DND-41 (cell line): ENCODE data around the gene HSBP1.

Experiments used
- ATAC-seq: fragments of 200-7000 bp; cut with Tn5 transposase; 3 replicates; pipeline ENCODE4 v1.9.1; 2021; ENCODE audit warnings: low read depth; ENCODE audit not compliant: insufficient read depth
- DNase-seq: peaks from one replicate; pipeline ENCODE4 v3.0.0-alpha.2; 2020
- H2AFZ ChIP-seq: 2 replicates; pipeline ENCODE4 v1.6.0; 2012; ENCODE audit warnings: low read depth, low read length
- H3K27ac ChIP-seq: 2 replicates; pipeline ENCODE4 v1.5.1; 2012; ENCODE audit warnings: low read length, inconsistent platforms
- H3K27me3 ChIP-seq: fragments of 200-600 bp; sonication (generic); 2 replicates; pipeline ENCODE4 v1.6.0; 2012; ENCODE audit warnings: low read length, mild to moderate bottlenecking, inconsistent platforms; ENCODE audit not compliant: insufficient read depth, poor library complexity
- H3K36me3 ChIP-seq: 2 replicates; pipeline ENCODE4 v1.5.1; 2012; ENCODE audit warnings: low read length, inconsistent platforms; ENCODE audit not compliant: insufficient read depth
- H3K4me1 ChIP-seq: 2 replicates; pipeline ENCODE4 v1.5.1; 2012; ENCODE audit warnings: mild to moderate bottlenecking, low read length; ENCODE audit not compliant: insufficient read depth
- H3K4me2 ChIP-seq: 2 replicates; pipeline ENCODE4 v1.6.0; 2012; ENCODE audit warnings: mild to moderate bottlenecking, moderate library complexity, low read length, inconsistent platforms; ENCODE audit not compliant: insufficient read depth
- H3K4me3 ChIP-seq, 2 experiments: fragments of 200-600 bp in 1 of 2; shearing (Covaris generic) in 1 of 2; 2 replicates each; pipeline ENCODE4 v1.5.1; 2012 to 2016; ENCODE audit warnings: inconsistent platforms in 2 of 2, low read length in 2 of 2, mild to moderate bottlenecking in 2 of 2, low read depth in 1 of 2, moderate library complexity in 1 of 2
- H3K79me2 ChIP-seq: 2 replicates; pipeline ENCODE4 v1.6.0; 2012; ENCODE audit warnings: low read length, inconsistent platforms; ENCODE audit not compliant: insufficient read depth
- H3K9ac ChIP-seq: 2 replicates; pipeline ENCODE4 v1.6.0; 2012; ENCODE audit warnings: low read depth, mild to moderate bottlenecking, inconsistent platforms, low read length, moderate library complexity
- H3K9me3 ChIP-seq: 2 replicates; pipeline ENCODE4 v1.5.1; 2012; ENCODE audit warnings: low read length, moderate library complexity, mild to moderate bottlenecking, inconsistent platforms; ENCODE audit not compliant: insufficient read depth, severe bottlenecking
- H4K20me1 ChIP-seq: 2 replicates; pipeline ENCODE4 v1.6.0; 2012; ENCODE audit warnings: low read length; ENCODE audit not compliant: insufficient read depth
- EZH2 ChIP-seq: IDR thresholded peaks from 3 replicates; pipeline ENCODE4 v1.6.1; 2012; ENCODE audit warnings: borderline replicate concordance, low read depth, mild to moderate bottlenecking, moderate library complexity, low read length, inconsistent platforms; ENCODE audit not compliant: severe bottlenecking
- TF ChIP-seq, protein P1 (sequence below): IDR thresholded peaks from 2 replicates; pipeline ENCODE4 v1.5.1; 2012; ENCODE audit warnings: borderline replicate concordance, low read length, moderate library complexity, mild to moderate bottlenecking; ENCODE audit not compliant: poor library complexity, severe bottlenecking; ENCODE audit errors: extremely low read depth

The HSBP1 gene

DNA sequence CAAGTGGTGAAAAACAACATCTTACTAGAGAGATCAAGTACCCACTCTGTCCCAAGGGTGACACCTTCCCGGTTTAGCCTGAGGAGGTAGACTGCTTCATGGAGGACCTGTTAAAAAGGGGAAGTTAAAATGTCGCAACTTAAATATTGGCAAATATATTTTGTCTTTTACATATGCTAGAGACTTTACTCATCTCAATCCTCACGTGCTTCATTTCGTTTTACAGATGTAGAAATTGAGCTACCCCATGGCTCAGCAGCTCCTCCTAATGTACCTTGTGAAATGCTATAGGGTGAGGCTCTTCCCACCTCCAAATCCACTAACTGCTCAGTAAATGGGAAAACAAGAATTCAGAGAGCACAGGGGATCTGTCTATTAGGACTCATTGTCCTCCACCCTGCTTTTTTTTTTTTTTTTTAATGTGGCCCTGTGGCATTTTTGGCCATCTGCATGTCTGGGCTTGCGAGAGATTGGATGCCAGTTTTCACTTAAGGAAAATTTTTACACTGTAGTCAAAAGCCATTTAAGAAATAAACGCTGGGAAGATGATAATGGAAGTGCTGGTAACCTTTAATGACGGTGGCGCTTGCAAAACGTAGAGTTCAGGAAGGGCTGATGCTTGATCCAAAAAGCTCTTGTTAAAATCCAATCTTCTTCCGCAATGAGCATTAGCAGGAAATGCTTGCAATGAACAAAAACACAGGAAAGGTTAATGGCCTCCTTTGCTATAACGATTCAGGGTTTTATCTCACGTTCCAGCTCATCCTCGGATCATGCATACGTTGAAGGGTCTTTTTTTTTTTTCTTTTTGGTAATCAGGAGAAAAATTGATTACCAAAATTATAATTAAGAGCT is 39.8 kb downstream of the HSBP1 start:
- TF ChIP-seq, protein P1, sequence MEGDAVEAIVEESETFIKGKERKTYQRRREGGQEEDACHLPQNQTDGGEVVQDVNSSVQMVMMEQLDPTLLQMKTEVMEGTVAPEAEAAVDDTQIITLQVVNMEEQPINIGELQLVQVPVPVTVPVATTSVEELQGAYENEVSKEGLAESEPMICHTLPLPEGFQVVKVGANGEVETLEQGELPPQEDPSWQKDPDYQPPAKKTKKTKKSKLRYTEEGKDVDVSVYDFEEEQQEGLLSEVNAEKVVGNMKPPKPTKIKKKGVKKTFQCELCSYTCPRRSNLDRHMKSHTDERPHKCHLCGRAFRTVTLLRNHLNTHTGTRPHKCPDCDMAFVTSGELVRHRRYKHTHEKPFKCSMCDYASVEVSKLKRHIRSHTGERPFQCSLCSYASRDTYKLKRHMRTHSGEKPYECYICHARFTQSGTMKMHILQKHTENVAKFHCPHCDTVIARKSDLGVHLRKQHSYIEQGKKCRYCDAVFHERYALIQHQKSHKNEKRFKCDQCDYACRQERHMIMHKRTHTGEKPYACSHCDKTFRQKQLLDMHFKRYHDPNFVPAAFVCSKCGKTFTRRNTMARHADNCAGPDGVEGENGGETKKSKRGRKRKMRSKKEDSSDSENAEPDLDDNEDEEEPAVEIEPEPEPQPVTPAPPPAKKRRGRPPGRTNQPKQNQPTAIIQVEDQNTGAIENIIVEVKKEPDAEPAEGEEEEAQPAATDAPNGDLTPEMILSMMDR: no peak
- no peaks in the 10 kb centered on the region for H3K4me1 ChIP-seq
- ATAC-seq (no peak), DNase-seq (no peak)
- no peak overlapping the region for H3K9ac ChIP-seq
- H3K9me3 ChIP-seq: no peaks in the 10 kb centered on the region
- no peak overlapping the region for H3K4me3 ChIP-seq
- no peaks in the 10 kb centered on the region for H3K36me3 ChIP-seq
- H3K79me2 ChIP-seq: no peaks in the 10 kb centered on the region
- peaks cover 5% of the 10 kb centered on the region for H3K27me3 ChIP-seq
- H3K27ac ChIP-seq: no peak overlapping the region
- H3K4me2 ChIP-seq: no peak overlapping the region
- H2AFZ ChIP-seq: no peak overlapping the region
- no peaks in the 10 kb centered on the region for H4K20me1 ChIP-seq

DNA sequence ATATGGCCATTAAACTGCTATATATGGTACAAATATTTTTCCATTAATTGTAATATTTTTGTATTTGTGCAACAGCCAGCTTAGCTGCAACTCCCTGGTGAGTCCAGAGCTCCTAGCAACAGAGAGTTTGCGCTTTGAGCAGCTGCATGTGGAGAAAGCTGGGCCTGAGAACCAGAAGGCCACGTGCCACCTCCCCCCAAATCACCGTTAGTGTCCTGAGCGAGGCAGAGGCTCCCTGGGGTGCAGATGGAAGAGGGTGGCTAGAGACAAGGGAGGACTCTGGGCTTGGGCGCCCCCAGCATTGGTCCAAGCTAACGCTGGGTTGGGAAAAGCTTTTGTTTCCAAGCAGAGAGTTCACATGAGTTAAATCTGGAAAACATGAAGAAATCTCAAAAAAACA is 41.6 kb downstream of the HSBP1 start:
- H3K4me2 ChIP-seq: no peak overlapping the region
- no peak overlapping the region for H2AFZ ChIP-seq
- H3K9me3 ChIP-seq: no peaks in the 10 kb centered on the region
- no peak for DNase-seq
- no peak overlapping the region for H3K27ac ChIP-seq
- H3K9ac ChIP-seq: no peak overlapping the region
- H3K4me1 ChIP-seq: no peaks in the 10 kb centered on the region
- H3K4me3 ChIP-seq: no peak overlapping the region
- peaks cover 5% of the 10 kb centered on the region for H3K27me3 ChIP-seq
- TF ChIP-seq, protein P1: no peak
- TF ChIP-seq EZH2: no peak
- no peak for ATAC-seq
- no peaks in the 10 kb centered on the region for H3K79me2 ChIP-seq
- H3K36me3 ChIP-seq: no peaks in the 10 kb centered on the region
- no peaks in the 10 kb centered on the region for H4K20me1 ChIP-seq

DNA sequence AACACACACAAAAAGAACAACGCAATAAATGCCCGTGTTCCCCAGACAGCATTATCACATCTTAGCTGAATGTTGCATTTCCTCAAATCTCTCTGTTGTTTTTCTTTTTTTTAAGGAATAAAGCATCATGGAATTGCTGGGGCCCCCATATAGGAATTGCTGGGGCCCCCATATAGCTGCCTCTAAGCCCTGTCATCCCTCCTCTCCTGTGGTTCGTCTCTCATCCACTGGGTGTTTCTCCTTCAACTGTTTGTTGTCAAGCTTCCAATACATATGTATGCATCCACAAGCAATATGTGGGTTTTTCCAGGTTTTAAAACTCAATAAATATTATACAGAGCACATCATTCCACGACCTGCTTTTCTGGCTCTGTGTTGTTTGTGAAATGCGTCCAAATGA is 43.2 kb downstream of the HSBP1 start:
- Histone ChIP-seq H3K27me3 (peaks cover 5% of the 10 kb centered on the region), H3K79me2 (no peaks in the 10 kb centered on the region), H3K9ac (no peak overlapping the region), H3K4me2 (no peak overlapping the region), H2AFZ (no peak overlapping the region), H3K27ac (no peak overlapping the region), H3K4me1 (no peaks in the 10 kb centered on the region), H4K20me1 (no peaks in the 10 kb centered on the region), H3K36me3 (no peaks in the 10 kb centered on the region), H3K9me3 (no peaks in the 10 kb centered on the region), H3K4me3 (no peak overlapping the region)
- DNase-seq (no peak), ATAC-seq (no peak)
- no peak for TF ChIP-seq EZH2
- TF ChIP-seq, protein P1: no peak
